ENCODE results near the gene ITGB1BP2. TPM values are rescaled to one million over a fixed set of nuclear protein-coding genes. Genes with fewer than 3 reads are reported as not detected.
"Not testable (repeated sequence)": the region's sequence is repeated elsewhere in the genome, so short reads cannot be mapped to it uniquely, and the experiment has no call there.

ITGB1BP2 gene
- total RNA-seq, 2 experiments from 2014 or later = 5.3 to 6.7 TPM

DNA sequence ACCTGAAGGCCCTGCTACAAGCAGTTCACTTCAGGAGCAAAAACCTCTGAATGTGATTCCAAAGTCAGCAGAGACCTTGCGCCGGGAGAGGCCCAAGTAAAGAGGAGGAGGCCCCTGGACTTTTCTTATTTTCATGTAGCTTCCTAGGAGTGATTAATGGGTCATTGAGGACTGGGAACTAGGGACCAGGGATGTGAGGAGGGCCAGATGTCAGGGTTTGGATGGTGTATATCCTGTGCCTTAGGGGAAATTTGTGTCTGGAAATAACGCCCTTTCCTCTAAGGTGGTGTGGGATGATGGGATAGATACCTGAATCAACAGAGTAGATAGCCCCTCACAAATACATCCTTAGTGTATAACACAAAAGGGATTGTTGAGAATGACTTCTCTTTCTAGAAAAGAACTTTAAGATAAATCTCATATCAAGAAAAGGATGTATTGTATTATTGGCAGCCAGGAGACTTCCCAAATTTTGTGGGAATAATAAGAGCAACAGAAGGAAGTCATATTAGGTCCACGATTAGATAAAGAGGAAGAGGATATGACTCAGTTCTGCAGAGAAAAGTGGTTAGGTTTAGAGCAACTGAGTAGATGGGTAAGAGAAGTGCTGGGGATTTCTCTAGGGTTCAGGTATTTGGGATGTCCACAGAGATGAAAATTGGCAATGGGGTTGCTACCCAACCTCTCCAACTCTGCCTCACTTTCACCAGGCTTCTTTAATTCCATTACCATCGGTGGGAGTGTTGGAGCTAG lies 1.1 kb downstream of the ITGB1BP2 start:
- Mint-ChIP-seq H3K9me3 (no peaks in the 10 kb centered on the region), H3K4me1 (ENCODE audit: low read depth) (peaks cover 23% of the 10 kb centered on the region), H3K27ac (peak overlapping the region; percentile 75), H3K36me3 (ENCODE audit: low read depth) (peaks cover 54% of the 10 kb centered on the region), H3K27me3 (no peaks in the 10 kb centered on the region), H3K4me3 (no peak overlapping the region)
- intact Hi-C loops (cut with micrococcal nuclease) = no loop called here
- TF ChIP-seq, protein P1, sequence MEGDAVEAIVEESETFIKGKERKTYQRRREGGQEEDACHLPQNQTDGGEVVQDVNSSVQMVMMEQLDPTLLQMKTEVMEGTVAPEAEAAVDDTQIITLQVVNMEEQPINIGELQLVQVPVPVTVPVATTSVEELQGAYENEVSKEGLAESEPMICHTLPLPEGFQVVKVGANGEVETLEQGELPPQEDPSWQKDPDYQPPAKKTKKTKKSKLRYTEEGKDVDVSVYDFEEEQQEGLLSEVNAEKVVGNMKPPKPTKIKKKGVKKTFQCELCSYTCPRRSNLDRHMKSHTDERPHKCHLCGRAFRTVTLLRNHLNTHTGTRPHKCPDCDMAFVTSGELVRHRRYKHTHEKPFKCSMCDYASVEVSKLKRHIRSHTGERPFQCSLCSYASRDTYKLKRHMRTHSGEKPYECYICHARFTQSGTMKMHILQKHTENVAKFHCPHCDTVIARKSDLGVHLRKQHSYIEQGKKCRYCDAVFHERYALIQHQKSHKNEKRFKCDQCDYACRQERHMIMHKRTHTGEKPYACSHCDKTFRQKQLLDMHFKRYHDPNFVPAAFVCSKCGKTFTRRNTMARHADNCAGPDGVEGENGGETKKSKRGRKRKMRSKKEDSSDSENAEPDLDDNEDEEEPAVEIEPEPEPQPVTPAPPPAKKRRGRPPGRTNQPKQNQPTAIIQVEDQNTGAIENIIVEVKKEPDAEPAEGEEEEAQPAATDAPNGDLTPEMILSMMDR (IDR thresholded peaks at IDR 0.05) = no peak
- DNase-seq (no peak), ATAC-seq (no peak)
- POLR2A ChIA-PET = interaction anchor here (0.6 to 1.5 kb wide), 3 partner anchors 10 to 30 kb away, joined by 4 to 5 read pairs (median 4); no protein-coding TSS in a partner anchor
- CTCF ChIA-PET = no interaction called here

DNA sequence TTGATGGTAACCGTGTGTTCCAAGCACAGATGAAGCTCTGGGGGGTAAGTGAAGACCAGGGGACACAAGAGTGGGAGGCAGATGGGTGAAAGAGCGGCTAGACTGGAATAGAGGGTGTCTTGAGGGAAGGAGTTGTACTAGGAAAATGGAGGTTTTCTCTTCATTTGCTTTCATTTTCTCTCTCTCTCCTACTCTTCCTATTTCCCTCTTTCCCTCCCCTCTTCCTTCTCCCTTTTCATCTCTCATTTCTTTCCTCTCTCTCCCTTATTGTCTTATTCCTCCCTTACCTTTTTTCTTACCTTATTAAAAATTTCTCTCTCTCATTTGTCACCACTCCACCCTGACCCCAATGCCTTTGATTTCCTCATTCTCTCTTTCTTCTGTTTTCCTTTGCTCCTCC lies 3.0 kb downstream of the ITGB1BP2 start:
- H3K36me3 Mint-ChIP-seq (ENCODE audit: low read depth) = peaks cover 40% of the 10 kb centered on the region
- DNase-seq (no peak), ATAC-seq (no peak)
- ChIA-PET CTCF (no interaction called here), POLR2A (no interaction called here)
- no peak overlapping the region for H3K4me3 Mint-ChIP-seq
- H3K27ac Mint-ChIP-seq = no peak overlapping the region
- no peaks in the 10 kb centered on the region for H3K9me3 Mint-ChIP-seq
- H3K27me3 Mint-ChIP-seq = no peaks in the 10 kb centered on the region
- intact Hi-C loops (cut with micrococcal nuclease) = no loop called here
- H3K4me1 Mint-ChIP-seq (ENCODE audit: low read depth) = peaks cover 23% of the 10 kb centered on the region
- TF ChIP-seq, protein P1 (IDR thresholded peaks at IDR 0.05) = no peak

DNA sequence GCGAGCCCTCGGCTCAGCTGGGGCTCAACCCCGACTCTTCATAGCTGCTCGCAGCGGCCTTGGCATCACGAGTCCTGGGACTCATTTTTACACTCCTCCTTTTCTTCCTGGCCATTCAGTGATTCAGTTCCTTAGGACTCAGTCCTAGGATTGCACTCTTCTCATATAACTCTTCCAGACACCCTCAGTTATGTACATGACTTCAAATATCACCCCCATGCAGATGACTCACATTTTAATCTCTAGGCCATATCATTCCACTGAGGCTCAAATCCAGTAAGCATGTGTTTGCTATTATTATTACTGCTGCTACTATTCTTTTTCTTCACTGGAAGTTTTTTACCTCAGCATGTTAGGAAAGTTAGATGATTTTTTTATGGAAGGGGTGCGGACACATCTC lies 14.4 kb downstream of the ITGB1BP2 start:
- H3K4me1 Mint-ChIP-seq (ENCODE audit: low read depth) = no peaks in the 10 kb centered on the region

DNA sequence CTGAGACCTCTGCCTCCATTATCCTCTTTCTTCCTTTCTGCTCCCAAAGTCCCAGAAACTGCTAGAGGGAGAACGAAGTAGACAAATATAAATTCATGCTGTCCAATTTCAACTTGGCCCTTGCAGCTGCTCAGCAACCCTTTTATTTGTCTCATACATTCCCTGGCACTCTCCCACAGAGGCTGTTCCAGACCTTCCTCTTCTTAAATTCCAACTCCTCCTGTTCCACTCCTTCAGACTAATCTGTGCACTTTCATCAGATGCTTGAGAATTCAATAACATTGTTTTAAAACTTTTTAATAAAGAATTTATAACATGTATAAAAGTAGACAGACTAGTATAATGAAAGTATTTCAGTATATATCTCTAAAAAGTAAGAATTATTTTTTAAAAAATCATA lies 15.4 kb downstream of the ITGB1BP2 start:
- DNase-seq; H3K4me1 Mint-ChIP-seq (ENCODE audit: low read depth); POLR2A ChIA-PET; H3K27me3 Mint-ChIP-seq; H3K4me3 Mint-ChIP-seq; intact Hi-C loops (cut with micrococcal nuclease); H3K9me3 Mint-ChIP-seq; ATAC-seq; H3K36me3 Mint-ChIP-seq (ENCODE audit: low read depth); H3K27ac Mint-ChIP-seq; CTCF ChIA-PET: not testable (repeated sequence)

More for the DNA sequence above, 14.4 kb downstream of the ITGB1BP2 start:
- Mint-ChIP-seq H3K36me3 (ENCODE audit: low read depth) (peaks cover 12% of the 10 kb centered on the region), H3K4me3 (no peak overlapping the region), H3K27me3 (no peaks in the 10 kb centered on the region), H3K27ac (no peak overlapping the region), H3K9me3 (no peaks in the 10 kb centered on the region)
- CTCF ChIA-PET = no interaction called here
- DNase-seq = no peak
- POLR2A ChIA-PET = no interaction called here
- ATAC-seq = no peak
- TF ChIP-seq, protein P1 (IDR thresholded peaks at IDR 0.05) = no peak
- intact Hi-C loops (cut with micrococcal nuclease) = no loop called here

DNA sequence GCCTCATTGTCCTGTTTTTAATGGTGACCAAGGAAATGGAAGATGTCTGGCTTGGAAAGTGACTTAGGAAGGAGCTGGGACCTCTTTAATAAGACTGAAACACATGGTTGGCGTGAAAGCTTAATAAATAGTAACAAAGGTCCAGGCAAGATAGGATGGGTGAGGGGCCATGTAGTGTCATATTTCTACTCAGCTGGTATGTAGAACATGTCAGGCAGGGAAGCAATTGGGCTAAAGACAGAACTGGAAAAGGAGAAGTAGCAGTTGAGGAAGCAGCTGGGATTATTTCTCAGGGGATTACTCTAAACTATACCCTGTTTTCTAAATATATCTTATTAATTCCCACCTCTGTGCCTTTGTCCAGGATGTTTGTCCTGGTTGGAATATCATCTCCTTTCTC lies 18.6 kb downstream of the ITGB1BP2 start:
- ChIA-PET CTCF (no interaction called here), POLR2A (no interaction called here)
- no peaks in the 10 kb centered on the region for H3K4me1 Mint-ChIP-seq (ENCODE audit: low read depth)
- no peak overlapping the region for H3K27ac Mint-ChIP-seq
- H3K9me3 Mint-ChIP-seq = no peaks in the 10 kb centered on the region
- intact Hi-C loops (cut with micrococcal nuclease) = no loop called here
- peaks cover 9% of the 10 kb centered on the region for H3K36me3 Mint-ChIP-seq (ENCODE audit: low read depth)
- H3K27me3 Mint-ChIP-seq = no peaks in the 10 kb centered on the region
- TF ChIP-seq, protein P1 (IDR thresholded peaks at IDR 0.05) = no peak
- no peak overlapping the region for H3K4me3 Mint-ChIP-seq
- DNase-seq (no peak), ATAC-seq (no peak)
